Measurements from ENCODE around the gene GALNTL6.

The GALNTL6 gene

DNA sequence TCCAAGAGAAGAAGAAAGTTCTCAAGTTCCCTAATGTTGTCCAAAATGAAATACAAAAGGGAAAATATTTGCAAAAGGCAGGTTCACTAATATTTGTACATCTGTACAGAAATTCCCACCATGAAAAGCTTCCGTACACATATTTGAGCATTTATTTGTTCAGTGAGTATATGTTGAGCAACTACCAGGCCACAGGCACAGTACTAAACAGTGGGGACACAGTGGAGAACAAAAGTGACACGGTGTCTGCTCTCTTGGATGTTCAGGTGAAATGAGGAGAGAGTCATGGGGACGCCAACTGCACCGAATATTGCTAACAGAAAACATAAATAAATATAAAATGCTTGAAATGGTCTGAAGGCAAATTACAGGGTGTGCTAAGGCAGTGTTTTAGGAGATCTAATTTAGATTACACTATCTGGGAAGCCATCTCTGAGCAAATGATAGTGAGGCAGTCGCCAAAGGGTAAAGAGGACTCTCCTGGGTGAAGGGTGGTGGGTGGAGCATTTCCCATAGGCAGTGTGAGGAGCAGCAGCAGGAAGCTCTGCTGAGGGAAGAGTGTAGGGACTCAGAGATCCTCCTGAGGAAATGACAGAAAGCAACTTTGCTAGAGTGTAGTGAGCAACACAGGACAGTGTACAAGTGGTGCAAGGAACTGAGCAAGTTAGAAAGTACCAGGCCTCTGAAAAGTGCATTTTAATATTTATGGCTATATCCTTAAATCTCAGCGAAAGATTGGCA is 375.2 kb downstream of the GALNTL6 start:
- no peak for DNase-seq (ENCODE audit: low read depth in 1 of 2, low spot score in 1 of 2)

- DNase-seq (ENCODE audit: low read depth in 1 of 2, low spot score in 1 of 2), result no peak
These were observed 389.4 kb downstream of the GALNTL6 start for GRCh38 chr4:172202480-172203076.

GRCh38 chr4:172207258-172207657 is 394.1 kb downstream of the GALNTL6 start:
- DNase-seq (ENCODE audit: low read depth in 1 of 2, low spot score in 1 of 2), result no peak

DNA sequence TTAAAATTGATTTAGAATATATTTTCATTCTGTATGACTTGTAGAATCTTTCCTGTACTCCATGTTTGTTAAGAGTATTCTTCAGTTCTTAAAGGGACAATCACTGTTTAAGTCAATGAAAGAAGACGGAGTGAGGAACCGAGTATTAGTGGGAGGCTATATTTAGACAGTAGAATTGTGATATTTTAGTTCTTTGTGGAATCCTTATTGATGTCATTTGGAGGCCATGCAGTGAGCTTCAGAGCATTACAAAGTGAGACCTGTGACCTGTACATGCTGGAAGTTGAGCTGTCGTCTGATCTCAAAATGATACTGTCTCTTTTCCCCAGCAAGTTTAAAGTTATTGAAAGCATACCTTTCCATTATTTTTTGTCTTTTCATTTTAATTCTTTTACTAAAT is 394.7 kb downstream of the GALNTL6 start:
- DNase-seq (ENCODE audit: low read depth in 1 of 2, low spot score in 1 of 2), result no peak

- no peak for DNase-seq (ENCODE audit: low read depth in 1 of 2, low spot score in 1 of 2)
These were observed 407.5 kb downstream of the GALNTL6 start for GRCh38 chr4:172220679-172221078.

GRCh38 chr4:172225457-172225856 is 412.3 kb downstream of the GALNTL6 start:
- no peak for DNase-seq (ENCODE audit: low read depth in 1 of 2, low spot score in 1 of 2)

DNA sequence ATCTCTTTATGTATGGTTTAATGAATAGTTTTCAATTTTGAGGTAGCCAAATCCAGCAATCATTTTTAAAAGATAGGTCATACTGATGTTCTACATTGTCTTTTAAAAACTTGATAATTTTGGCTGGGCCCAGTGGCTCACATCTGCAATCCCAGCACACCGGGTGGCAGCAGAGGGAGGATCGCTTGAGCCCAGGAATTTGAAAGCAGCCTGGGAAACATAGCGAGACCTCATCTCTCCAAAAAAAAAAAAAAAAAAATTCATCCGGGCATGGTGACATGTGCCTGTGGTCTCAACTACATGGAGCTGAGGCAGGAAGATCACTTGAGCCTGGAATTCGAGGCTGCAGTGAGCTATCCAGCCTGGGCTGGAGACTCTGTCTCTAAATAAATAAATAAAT is 419.8 kb downstream of the GALNTL6 start:
- DNase-seq (ENCODE audit: low read depth in 1 of 2, low spot score in 1 of 2), result no peak

DNA sequence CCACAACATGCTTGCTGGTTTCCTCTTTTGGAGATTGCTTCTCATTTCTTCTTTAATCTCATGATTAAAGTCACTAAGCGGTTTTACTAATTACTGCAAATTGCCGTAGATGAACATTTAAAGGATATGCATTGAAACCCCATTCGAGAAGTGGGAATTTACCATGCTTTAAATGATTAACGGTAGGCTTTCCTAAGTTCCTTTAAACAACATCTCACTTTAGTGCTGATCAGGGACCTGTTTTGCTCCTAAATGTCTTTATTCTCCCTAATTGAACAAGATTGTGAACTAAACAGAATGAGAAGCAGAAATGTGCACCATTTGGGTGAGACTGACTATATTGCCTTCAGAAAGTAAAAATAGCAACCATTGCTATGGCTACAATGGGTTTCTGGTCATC is 430.3 kb downstream of the GALNTL6 start:
- no peak for DNase-seq (ENCODE audit: low read depth in 1 of 2, low spot score in 1 of 2)

DNA sequence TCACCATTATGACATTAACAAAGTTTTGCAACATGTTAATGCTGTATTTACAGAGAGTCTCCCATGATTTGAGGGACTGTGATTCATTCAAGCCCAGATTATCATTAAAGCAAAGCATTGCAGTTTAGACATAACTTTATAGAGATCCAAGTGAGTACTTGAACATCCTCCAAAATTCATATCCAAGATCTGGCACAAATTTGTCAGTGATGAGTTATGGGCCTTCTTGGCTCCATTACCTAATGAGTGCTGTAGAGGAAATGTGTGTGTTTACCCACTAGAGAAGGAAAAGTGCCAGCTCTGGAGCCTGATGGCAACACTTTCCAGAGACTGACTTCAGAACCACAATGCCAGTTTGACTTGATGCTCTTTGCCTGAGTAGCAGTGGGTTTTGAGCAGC is 432.3 kb downstream of the GALNTL6 start:
- DNase-seq (ENCODE audit: low read depth in 1 of 2, low spot score in 1 of 2), result no peak

GRCh38 chr4:172253409-172253808 is 440.2 kb downstream of the GALNTL6 start:
- DNase-seq (ENCODE audit: low read depth in 1 of 2, low spot score in 1 of 2), result no peak

GRCh38 chr4:172256820-172257219 is 443.6 kb downstream of the GALNTL6 start:
- DNase-seq (ENCODE audit: low read depth in 1 of 2, low spot score in 1 of 2), result no peak

- no peak for DNase-seq (ENCODE audit: low read depth in 1 of 2, low spot score in 1 of 2)
These were observed 457.2 kb downstream of the GALNTL6 start for GRCh38 chr4:172270397-172270796.

- no peak for DNase-seq (ENCODE audit: low read depth in 1 of 2, low spot score in 1 of 2)
These were observed 473.9 kb downstream of the GALNTL6 start for GRCh38 chr4:172287117-172287516.

GRCh38 chr4:172305698-172306097 is 492.5 kb downstream of the GALNTL6 start:
- DNase-seq (ENCODE audit: low read depth in 1 of 2, low spot score in 1 of 2), result no peak

DNA sequence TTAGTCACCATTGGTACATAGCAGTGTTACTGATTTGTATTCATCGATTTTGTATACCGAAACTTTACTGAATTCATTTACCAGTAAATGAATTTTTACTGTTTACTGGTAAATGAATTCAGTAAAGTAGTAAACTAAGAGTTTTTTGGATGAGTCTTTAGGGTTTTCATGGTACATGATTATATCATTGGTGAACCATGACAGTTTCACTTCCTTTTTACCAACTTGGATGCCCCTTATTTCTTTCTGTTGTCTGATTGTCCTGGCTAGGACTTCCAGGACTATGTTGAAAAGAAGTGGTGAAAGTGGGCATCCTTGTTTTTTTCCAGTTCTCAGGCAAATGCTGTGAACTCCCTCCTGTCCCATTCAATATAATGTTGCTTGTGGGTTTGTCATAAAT is 494.9 kb downstream of the GALNTL6 start:
- no peak for DNase-seq (ENCODE audit: low read depth in 1 of 2, low spot score in 1 of 2)

GRCh38 chr4:172311682-172312081 is 498.5 kb downstream of the GALNTL6 start:
- no peak for DNase-seq (ENCODE audit: low read depth in 1 of 2, low spot score in 1 of 2)

- DNase-seq (ENCODE audit: low read depth in 1 of 2, low spot score in 1 of 2), result no peak
These were observed 510.1 kb downstream of the GALNTL6 start for GRCh38 chr4:172323288-172323687.

DNA sequence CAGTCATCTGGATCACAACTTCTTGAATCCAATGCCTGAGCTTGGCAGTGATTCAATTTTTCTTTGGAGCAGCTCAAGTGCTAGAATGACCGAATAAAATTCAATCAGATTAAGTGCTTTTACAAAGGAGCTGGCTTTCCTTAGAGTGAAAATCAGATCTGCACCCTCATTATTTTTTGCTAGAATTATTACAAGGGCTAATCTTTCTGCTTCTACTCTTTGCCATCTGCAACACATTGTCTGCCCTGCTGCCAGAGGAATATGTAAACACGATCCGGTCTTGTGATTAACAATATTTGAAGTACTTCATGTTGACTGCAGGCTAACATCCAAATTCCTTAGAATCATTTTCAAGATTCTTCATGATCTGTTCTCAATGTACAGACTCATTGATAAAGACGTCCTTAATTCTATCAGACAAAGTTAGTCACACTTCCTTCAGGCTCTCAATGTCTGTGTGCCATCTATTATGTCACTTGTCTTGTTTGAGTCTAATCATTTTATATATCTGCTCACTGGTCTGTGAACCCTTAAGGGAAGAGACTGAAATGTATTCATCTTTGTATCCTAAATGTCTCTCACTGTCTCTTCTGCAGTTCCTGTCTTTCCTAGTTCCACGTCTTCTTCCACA is 531.2 kb downstream of the GALNTL6 start:
- DNase-seq (ENCODE audit: low read depth in 1 of 2, low spot score in 1 of 2), result no peak

- DNase-seq (ENCODE audit: low read depth in 1 of 2, low spot score in 1 of 2), result no peak
These were observed 535.2 kb downstream of the GALNTL6 start for GRCh38 chr4:172348426-172348825.

- no peak for DNase-seq (ENCODE audit: low read depth in 1 of 2, low spot score in 1 of 2)
These were observed 539.2 kb downstream of the GALNTL6 start for GRCh38 chr4:172352356-172352755.

- no peak for DNase-seq (ENCODE audit: low read depth in 1 of 2, low spot score in 1 of 2)
These were observed 542.8 kb downstream of the GALNTL6 start for GRCh38 chr4:172356016-172356415.

- no peak for DNase-seq (ENCODE audit: low read depth in 1 of 2, low spot score in 1 of 2)
These were observed 543.9 kb downstream of the GALNTL6 start for GRCh38 chr4:172357006-172357540.
